Lung (tissue), 12 donors: ENCODE results near the gene TRAF3IP3. TPM values are rescaled to one million over a fixed set of nuclear protein-coding genes. Genes with fewer than 3 reads are reported as not detected.

Source experiments
- ATAC-seq: fragments of 200-7000 bp; cut with Tn5 transposase; one replicate; pipeline ENCODE4 v1.9.1; 2020; ENCODE audit warnings: moderate number of reproducible peaks; ENCODE audit not compliant: insufficient read depth, low FRiP score
- DNase-seq, 3 donors: peaks; one replicate each; pipeline ENCODE4 v3.0.0-alpha.2; 2013 to 2017
- H3K27ac ChIP-seq, 2 donors: one replicate each; pipeline ENCODE4 v1.5.1; 2013; ENCODE audit warnings: mild to moderate bottlenecking in 2 of 2, moderate library complexity in 2 of 2, control low read depth in 1 of 2, inconsistent platforms in 1 of 2, low read depth in 1 of 2, low read length in 1 of 2
- H3K27me3 ChIP-seq, 3 donors: one replicate each; pipeline ENCODE4 v1.5.1; 2013; ENCODE audit warnings: low read length in 2 of 3; ENCODE audit not compliant: control insufficient read depth in 3 of 3, insufficient read depth in 3 of 3
- H3K36me3 ChIP-seq, 4 donors: one replicate each; pipeline ENCODE4 v1.5.1; 2013; ENCODE audit warnings: low read length in 4 of 4, mild to moderate bottlenecking in 1 of 4, moderate library complexity in 1 of 4; ENCODE audit not compliant: control insufficient read depth in 4 of 4, insufficient read depth in 4 of 4
- H3K4me1 ChIP-seq, 5 donors: one replicate each; pipeline ENCODE4 v1.5.1; 2013; ENCODE audit warnings: low read length in 5 of 5, mild to moderate bottlenecking in 2 of 5, moderate library complexity in 1 of 5; ENCODE audit not compliant: control insufficient read depth in 5 of 5, insufficient read depth in 5 of 5
- H3K4me3 ChIP-seq: one replicate; pipeline ENCODE4 v1.5.1; 2013; ENCODE audit warnings: mild to moderate bottlenecking, control low read depth, moderate library complexity
- H3K9ac ChIP-seq, 2 donors: one replicate each; pipeline ENCODE4 v1.5.1; 2013; ENCODE audit warnings: low read length in 2 of 2, control low read depth in 1 of 2; ENCODE audit not compliant: insufficient read depth in 1 of 2
- H3K9me3 ChIP-seq, 4 donors: one replicate each; pipeline ENCODE4 v1.5.1; 2013; ENCODE audit warnings: low read length in 3 of 4, mild to moderate bottlenecking in 1 of 4, moderate library complexity in 1 of 4; ENCODE audit not compliant: control insufficient read depth in 4 of 4, insufficient read depth in 3 of 4
- WGBS, 2 donors: extraction: QIAGEN DNeasy Blood & Tissue Kit; methylation state at CpG; one replicate each; pipeline ENCODE4 v1.1.7; 2013; 5-methylcytosine and 5-hydroxymethylcytosine counted together
- polyA plus RNA-seq, 2 donors: library from polyadenylated mRNA; stranded (reverse); fragments of 200-250 nt; gene quantifications; one replicate each; pipeline ENCODE4 v1.2.1, GENCODE V29; 2013
- total RNA-seq, 2 donors: library from RNA; depleted of rRNA in 1 of 2; stranded (reverse); fragments of >200 nt in 1 of 2; gene quantifications; one replicate each; pipeline ENCODE4 v1.2.1, GENCODE V29; 2014 to 2021
- TF ChIP-seq, protein P1 (sequence below): IDR thresholded peaks from 2 replicates; pipeline ENCODE4 v1.5.1; 2012; ENCODE audit warnings: mild to moderate bottlenecking; ENCODE audit errors: control extremely low read depth, extremely low read depth
- donor health status: control.
- donor health status: control.
- donor health status: Bipolar disorder and iron deficiency.
- donor health status: healthy.
- donor health status: DM: yes; HTN: yes; CAD: no.

The TRAF3IP3 gene
- total and polyA plus RNA-seq, 4 donors = 6.0 to 15.7 (median 7.6) TPM

DNA sequence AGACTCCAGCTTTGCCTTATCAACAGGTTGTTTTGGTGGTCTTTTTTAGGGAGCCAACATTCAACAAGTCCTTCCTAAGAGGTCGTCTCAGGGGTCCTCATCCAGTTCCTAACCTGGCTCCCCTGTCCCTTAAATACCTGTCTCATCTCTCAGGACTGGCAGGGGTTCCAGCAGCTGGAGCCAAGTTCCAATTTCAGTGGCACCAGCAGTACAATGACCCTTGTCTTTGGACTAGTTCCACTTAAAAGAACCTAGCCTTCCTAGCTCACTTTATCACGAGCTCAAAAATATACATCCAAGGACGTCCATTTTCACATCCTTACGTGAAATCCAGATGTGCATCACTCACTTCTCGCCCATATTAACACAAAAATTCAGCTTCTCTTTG, 18.7 kb upstream of the TRAF3IP3 start:
- ATAC-seq (no peak), DNase-seq (no peak)
- peaks cover 0 to 14% (median 5%) of the 10 kb centered on the region in 5 donors for H3K4me1 ChIP-seq
- no peak overlapping the region for H3K27ac ChIP-seq
- no peaks in the 10 kb centered on the region for H3K9me3 ChIP-seq
- no peaks in the 10 kb centered on the region for H3K36me3 ChIP-seq
- H3K4me3 ChIP-seq = no peak overlapping the region
- H3K9ac ChIP-seq = no peak overlapping the region
- peaks cover 0 to 3% (median 0%) of the 10 kb centered on the region in 3 donors for H3K27me3 ChIP-seq
- WGBS, 2 donors = 82 to 91% methylated on average over 5 of the region's 5 CpGs
- TF ChIP-seq, protein P1, sequence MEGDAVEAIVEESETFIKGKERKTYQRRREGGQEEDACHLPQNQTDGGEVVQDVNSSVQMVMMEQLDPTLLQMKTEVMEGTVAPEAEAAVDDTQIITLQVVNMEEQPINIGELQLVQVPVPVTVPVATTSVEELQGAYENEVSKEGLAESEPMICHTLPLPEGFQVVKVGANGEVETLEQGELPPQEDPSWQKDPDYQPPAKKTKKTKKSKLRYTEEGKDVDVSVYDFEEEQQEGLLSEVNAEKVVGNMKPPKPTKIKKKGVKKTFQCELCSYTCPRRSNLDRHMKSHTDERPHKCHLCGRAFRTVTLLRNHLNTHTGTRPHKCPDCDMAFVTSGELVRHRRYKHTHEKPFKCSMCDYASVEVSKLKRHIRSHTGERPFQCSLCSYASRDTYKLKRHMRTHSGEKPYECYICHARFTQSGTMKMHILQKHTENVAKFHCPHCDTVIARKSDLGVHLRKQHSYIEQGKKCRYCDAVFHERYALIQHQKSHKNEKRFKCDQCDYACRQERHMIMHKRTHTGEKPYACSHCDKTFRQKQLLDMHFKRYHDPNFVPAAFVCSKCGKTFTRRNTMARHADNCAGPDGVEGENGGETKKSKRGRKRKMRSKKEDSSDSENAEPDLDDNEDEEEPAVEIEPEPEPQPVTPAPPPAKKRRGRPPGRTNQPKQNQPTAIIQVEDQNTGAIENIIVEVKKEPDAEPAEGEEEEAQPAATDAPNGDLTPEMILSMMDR = no peak

DNA sequence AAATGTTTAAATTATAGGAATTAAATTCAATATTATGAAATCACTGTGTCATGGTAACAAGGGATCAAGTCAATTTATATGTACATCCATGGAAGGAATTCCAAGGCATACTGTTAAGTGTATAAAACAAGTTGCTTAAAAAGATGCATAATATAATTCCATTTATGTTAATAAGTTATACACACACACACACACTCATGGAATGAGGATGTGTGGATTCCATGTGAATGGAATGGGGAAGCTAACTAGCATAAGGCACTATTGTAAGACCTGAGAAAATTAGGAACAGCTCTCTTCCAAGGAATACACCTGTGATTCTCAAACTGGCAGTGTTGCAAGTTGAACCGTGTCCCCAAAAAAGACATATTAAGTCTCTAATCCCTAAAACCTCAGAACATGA, 17.6 kb upstream of the TRAF3IP3 start:
- DNase-seq = no peak
- Histone ChIP-seq H3K9me3 (no peaks in the 10 kb centered on the region), H3K36me3 (no peaks in the 10 kb centered on the region), H3K27me3 (peaks cover 0 to 3% (median 0%) of the 10 kb centered on the region in 3 donors), H3K4me1 (peaks cover 0 to 14% (median 8%) of the 10 kb centered on the region in 5 donors), H3K9ac (no peak overlapping the region), H3K4me3 (no peak overlapping the region), H3K27ac (no peak overlapping the region)
- TF ChIP-seq, protein P1 = no peak
- 97 to 100% methylated on average over 1 of the region's 1 CpG for WGBS, 2 donors
- ATAC-seq = no peak

DNA sequence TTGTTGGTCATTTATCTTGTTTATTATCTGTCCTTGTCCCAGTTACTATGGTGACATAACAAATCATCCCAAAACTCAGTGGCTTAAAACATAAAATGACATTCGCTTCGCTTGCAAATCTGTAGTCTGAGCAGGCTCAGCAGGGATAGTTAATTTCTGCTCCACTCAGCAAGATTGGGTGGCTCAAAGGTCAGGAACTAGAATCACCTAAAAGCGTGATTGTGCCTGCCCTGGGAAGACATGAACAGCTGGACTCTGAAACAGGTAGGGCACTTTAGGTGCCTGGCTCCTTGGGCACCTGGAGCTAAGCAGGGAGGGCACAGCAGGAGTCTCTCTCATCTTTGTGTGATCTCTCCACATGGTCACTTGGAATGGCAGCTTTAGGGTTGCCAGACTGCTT, 14.7 kb upstream of the TRAF3IP3 start:
- 89 to 94% methylated on average over 3 of the region's 3 CpGs for whole genome bisulfite sequencing, 2 donors
- Histone ChIP-seq H3K4me1 (peaks cover 0 to 14% (median 5%) of the 10 kb centered on the region in 5 donors), H3K9ac (no peak overlapping the region), H3K27me3 (no peaks in the 10 kb centered on the region), H3K9me3 (no peaks in the 10 kb centered on the region), H3K36me3 (no peaks in the 10 kb centered on the region), H3K4me3 (no peak overlapping the region), H3K27ac (no peak overlapping the region)
- ATAC-seq (no peak), DNase-seq (no peak)
- TF ChIP-seq, protein P1 = no peak

DNA sequence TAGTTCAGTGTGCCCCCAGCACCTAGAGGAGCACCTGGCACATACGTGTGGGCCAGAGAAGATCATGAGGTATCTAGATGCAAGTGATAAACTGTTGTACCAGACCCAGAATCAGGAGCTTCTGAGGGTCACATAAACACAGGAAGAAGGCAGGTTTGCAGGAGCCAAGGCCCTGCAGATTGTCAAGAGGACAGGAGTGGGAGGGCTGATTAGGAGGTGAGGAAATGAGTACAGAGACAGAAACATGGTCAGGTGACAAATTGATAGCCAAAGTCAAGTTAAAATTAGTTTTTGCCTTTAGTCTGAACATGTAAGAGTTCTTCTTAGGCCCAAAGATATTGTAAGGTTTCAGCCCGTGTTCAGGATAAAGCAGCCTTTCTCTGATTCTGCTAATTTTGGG, 14.0 kb upstream of the TRAF3IP3 start:
- H3K36me3 ChIP-seq = no peaks in the 10 kb centered on the region
- no peak for DNase-seq
- 67 to 76% methylated on average over 2 of the region's 2 CpGs for WGBS, 2 donors
- TF ChIP-seq, protein P1 = no peak
- H3K4me3 ChIP-seq = no peak overlapping the region
- H3K9me3 ChIP-seq = no peaks in the 10 kb centered on the region
- peaks cover 0 to 14% (median 5%) of the 10 kb centered on the region in 5 donors for H3K4me1 ChIP-seq
- no peaks in the 10 kb centered on the region for H3K27me3 ChIP-seq
- H3K27ac ChIP-seq = peak overlapping the region in 1 of 2 donors; percentile 15
- no peak overlapping the region for H3K9ac ChIP-seq
- no peak for ATAC-seq
